GM12892 (cell line): Measurements from ENCODE around the gene LRMDA.

ENCODE experiments used
- POLR2A ChIP-seq: IDR thresholded peaks from 2 replicates; pipeline ENCODE4 v1.6.1; 2011; ENCODE audit warnings: low read depth, low read length, control low read depth
- POLR2AphosphoS5 ChIP-seq: IDR thresholded peaks from 2 replicates; pipeline ENCODE4 v1.6.1; 2011; ENCODE audit warnings: low read depth, low read length, control low read depth
- TAF1 ChIP-seq: IDR thresholded peaks from 2 replicates; pipeline ENCODE4 v1.6.1; 2011; ENCODE audit warnings: low read depth, mild to moderate bottlenecking, control low read depth, low read length, borderline replicate concordance

GRCh38 chr10:75555323-75555722 lies 123.9 kb downstream of the LRMDA start:
- TF ChIP-seq POLR2AphosphoS5 (no peak), TAF1 (no peak), POLR2A (no peak)
